Neutrophil (primary cell): Measurements from ENCODE around the gene PRDM16.

Experiments
- H3K27ac ChIP-seq: fragments of 200-600 bp; sonication (generic); 2 replicates; pipeline ENCODE4 v1.5.1; 2016; ENCODE audit warnings: mild to moderate bottlenecking, moderate library complexity
- H3K27me3 ChIP-seq: fragments of 200-600 bp; sonication (generic); 2 replicates; pipeline ENCODE4 v1.6.0; 2016; ENCODE audit warnings: mild to moderate bottlenecking
- H3K36me3 ChIP-seq: fragments of 200-600 bp; sonication (generic); 2 replicates; pipeline ENCODE4 v1.5.1; 2017
- H3K4me1 ChIP-seq, 2 experiments: fragments of 200-600 bp in 1 of 2; sonication (generic) in 1 of 2; 1 replicate in 1 of 2; 2 replicates in 1 of 2; pipeline versions ENCODE4 v1.5.1 to v1.6.1; 2013 to 2016; ENCODE audit warnings: low read depth in 1 of 2, low read length in 1 of 2, mild to moderate bottlenecking in 1 of 2, moderate library complexity in 1 of 2; ENCODE audit not compliant: control insufficient read depth in 1 of 2, insufficient read depth in 1 of 2
- H3K4me3 ChIP-seq, 2 experiments: fragments of 200-600 bp in 1 of 2; sonication (generic) in 1 of 2; 1 replicate in 1 of 2; 2 replicates in 1 of 2; pipeline ENCODE4 v1.5.1; 2013 to 2016; ENCODE audit warnings: low read depth in 1 of 2, low read length in 1 of 2, mild to moderate bottlenecking in 1 of 2, moderate library complexity in 1 of 2
- H3K9me3 ChIP-seq: fragments of 200-600 bp; sonication (generic); 2 replicates; pipeline ENCODE4 v1.5.1; 2016
- CTCF ChIP-seq: fragments of 200-600 bp; sonication (generic); IDR thresholded peaks from 2 replicates; pipeline ENCODE4 v1.5.1; 2016; ENCODE audit warnings: antibody characterized with exemption

PRDM16 gene

DNA sequence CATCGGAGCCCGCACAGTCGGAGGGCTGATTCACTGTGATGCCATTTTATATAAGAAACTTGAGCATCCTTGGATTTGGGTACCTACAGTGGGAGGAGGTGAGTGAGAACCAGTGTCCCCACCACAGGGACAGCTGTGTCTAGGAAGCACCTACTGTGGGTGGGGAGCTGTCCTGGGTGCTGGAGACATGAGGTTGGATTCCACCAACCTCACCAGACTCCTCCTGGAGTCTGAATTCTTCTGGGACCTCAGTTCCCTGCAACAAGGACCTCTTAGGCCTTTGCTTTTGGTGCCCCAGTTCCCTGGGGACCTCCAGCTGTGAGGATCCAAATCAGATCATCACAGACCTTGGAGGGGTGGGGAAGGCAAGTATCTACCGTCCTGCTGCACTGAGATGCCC, 188.8 kb downstream of the PRDM16 start:
- Histone ChIP-seq H3K4me3 (no peak overlapping the region), H3K4me1 (no peaks in the 10 kb centered on the region), H3K27ac (no peak overlapping the region), H3K36me3 (no peaks in the 10 kb centered on the region), H3K27me3 (no peaks in the 10 kb centered on the region), H3K9me3 (no peaks in the 10 kb centered on the region)
- TF ChIP-seq CTCF, result no peak

DNA sequence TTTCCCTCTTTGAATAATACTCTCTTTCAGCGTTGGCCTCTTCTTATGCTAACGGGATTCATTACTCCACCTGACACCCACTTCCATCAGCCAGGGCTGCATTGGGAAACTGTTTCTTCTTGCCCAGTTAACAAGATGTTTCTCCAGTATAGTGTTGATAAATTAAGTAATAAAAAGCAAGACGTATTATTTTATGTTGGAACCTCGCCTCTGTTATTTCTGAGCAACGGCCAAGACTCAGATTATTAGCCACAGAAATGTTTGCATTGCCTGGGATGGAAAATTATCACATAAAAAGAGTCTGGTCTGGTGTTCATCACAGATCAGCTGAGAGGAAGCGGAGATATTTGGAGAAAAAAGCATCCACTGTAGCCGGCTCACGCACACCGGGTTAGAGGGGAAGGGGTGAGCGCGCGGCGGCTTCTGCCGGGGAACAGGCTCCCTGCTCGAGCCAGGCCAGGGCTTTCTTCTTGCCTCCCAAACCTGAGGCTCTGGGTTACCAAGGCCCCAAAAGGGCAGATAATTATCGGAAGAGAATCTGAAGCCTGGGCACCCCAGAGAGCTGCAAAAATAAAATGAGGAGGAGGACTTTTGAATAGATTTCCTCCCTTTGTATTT, 189.5 kb downstream of the PRDM16 start:
- H3K4me3 ChIP-seq, result no peak overlapping the region
- no peak for TF ChIP-seq CTCF

GRCh38 chr1:3259020-3259419, 190.0 kb downstream of the PRDM16 start:
- no peak overlapping the region for H3K27ac ChIP-seq
- no peak for TF ChIP-seq CTCF

More for the DNA sequence above, 189.5 kb downstream of the PRDM16 start:
- Histone ChIP-seq H3K4me1 (no peaks in the 10 kb centered on the region), H3K27me3 (no peaks in the 10 kb centered on the region), H3K36me3 (no peaks in the 10 kb centered on the region), H3K9me3 (no peaks in the 10 kb centered on the region), H3K27ac (no peak overlapping the region)

GRCh38 chr1:3261007-3261968, 192.3 kb downstream of the PRDM16 start:
- Histone ChIP-seq H3K36me3 (no peaks in the 10 kb centered on the region), H3K9me3 (no peaks in the 10 kb centered on the region), H3K27me3 (no peaks in the 10 kb centered on the region), H3K4me1 (no peaks in the 10 kb centered on the region), H3K27ac (no peak overlapping the region), H3K4me3 (no peak overlapping the region)
- no peak for TF ChIP-seq CTCF

More at GRCh38 chr1:3259020-3259419, 190.0 kb downstream of the PRDM16 start:
- H3K27me3 ChIP-seq, result no peaks in the 10 kb centered on the region
- no peaks in the 10 kb centered on the region for H3K9me3 ChIP-seq
- H3K4me3 ChIP-seq, result no peak overlapping the region
- no peaks in the 10 kb centered on the region for H3K36me3 ChIP-seq
- H3K4me1 ChIP-seq, result no peaks in the 10 kb centered on the region

GRCh38 chr1:3261969-3262579, 193.1 kb downstream of the PRDM16 start:
- H3K27ac ChIP-seq, result no peak overlapping the region
- no peak for TF ChIP-seq CTCF
- no peaks in the 10 kb centered on the region for H3K4me1 ChIP-seq
- H3K36me3 ChIP-seq, result no peaks in the 10 kb centered on the region
- H3K4me3 ChIP-seq, result no peak overlapping the region
- no peaks in the 10 kb centered on the region for H3K9me3 ChIP-seq
- H3K27me3 ChIP-seq, result no peaks in the 10 kb centered on the region
